ENCODE data around the gene TRAF3IP1. TPM values are rescaled to one million over a fixed set of nuclear protein-coding genes. Genes with fewer than 3 reads are reported as not detected.
"Not testable (repeated sequence)": the region's sequence is repeated elsewhere in the genome, so short reads cannot be mapped to it uniquely, and the experiment has no call there.

Gene TRAF3IP1
- total and polyA plus RNA-seq, 11 donors: 3.8 to 20.3 (median 12.4) TPM

GRCh38 chr2:238404406-238405216 is 84.3 kb downstream of the TRAF3IP1 start:
- peaks cover 0 to 27% (median 15%) of the 10 kb centered on the region in 9 donors for H3K36me3 ChIP-seq
- H3K27ac ChIP-seq: no peak overlapping the region
- H3K27me3 ChIP-seq: no peaks in the 10 kb centered on the region
- H3K9me3 ChIP-seq: no peaks in the 10 kb centered on the region
- no peak overlapping the region for H3K4me3 ChIP-seq
- ATAC-seq: no peak
- TF ChIP-seq POLR2A (IDR thresholded peaks at IDR 0.05): no peak
- TF ChIP-seq, protein P1, sequence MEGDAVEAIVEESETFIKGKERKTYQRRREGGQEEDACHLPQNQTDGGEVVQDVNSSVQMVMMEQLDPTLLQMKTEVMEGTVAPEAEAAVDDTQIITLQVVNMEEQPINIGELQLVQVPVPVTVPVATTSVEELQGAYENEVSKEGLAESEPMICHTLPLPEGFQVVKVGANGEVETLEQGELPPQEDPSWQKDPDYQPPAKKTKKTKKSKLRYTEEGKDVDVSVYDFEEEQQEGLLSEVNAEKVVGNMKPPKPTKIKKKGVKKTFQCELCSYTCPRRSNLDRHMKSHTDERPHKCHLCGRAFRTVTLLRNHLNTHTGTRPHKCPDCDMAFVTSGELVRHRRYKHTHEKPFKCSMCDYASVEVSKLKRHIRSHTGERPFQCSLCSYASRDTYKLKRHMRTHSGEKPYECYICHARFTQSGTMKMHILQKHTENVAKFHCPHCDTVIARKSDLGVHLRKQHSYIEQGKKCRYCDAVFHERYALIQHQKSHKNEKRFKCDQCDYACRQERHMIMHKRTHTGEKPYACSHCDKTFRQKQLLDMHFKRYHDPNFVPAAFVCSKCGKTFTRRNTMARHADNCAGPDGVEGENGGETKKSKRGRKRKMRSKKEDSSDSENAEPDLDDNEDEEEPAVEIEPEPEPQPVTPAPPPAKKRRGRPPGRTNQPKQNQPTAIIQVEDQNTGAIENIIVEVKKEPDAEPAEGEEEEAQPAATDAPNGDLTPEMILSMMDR (IDR thresholded peaks at IDR 0.05): no peak
- no peak for DNase-seq
- no peaks in the 10 kb centered on the region for H3K4me1 ChIP-seq
- 87 to 95% (median 92%) methylated on average over 18 to 19 of the region's 19 CpGs for WGBS, 4 donors
- intact Hi-C loops (cut with DNase I): no loop called here

- 93 to 98% (median 96%) methylated on average over 4 of the region's 4 CpGs for WGBS, 4 donors
- H3K9me3 ChIP-seq; H3K4me1 ChIP-seq; ATAC-seq; intact Hi-C loops (cut with DNase I); H3K4me3 ChIP-seq; H3K27ac ChIP-seq; H3K27me3 ChIP-seq; DNase-seq: not testable (repeated sequence)
- H3K36me3 ChIP-seq: peaks cover 0 to 21% (median 12%) of the 10 kb centered on the region in 9 donors
Observed at GRCh38 chr2:238405217-238405555, 84.9 kb downstream of the TRAF3IP1 start.

- ATAC-seq: no peak
- TF ChIP-seq, protein P1 (IDR thresholded peaks at IDR 0.05): no peak
- no peak for TF ChIP-seq POLR2A (IDR thresholded peaks at IDR 0.05)
- 88 to 96% (median 90%) methylated on average over 12 to 20 of the region's 20 CpGs for WGBS, 4 donors
- DNase-seq: no peak
- H3K27me3 ChIP-seq: no peaks in the 10 kb centered on the region
- H3K4me1 ChIP-seq: no peaks in the 10 kb centered on the region
- no peaks in the 10 kb centered on the region for H3K9me3 ChIP-seq
- intact Hi-C loops (cut with DNase I): no loop called here
- H3K36me3 ChIP-seq: peaks cover 0 to 13% (median 6%) of the 10 kb centered on the region in 9 donors
- no peak overlapping the region for H3K4me3 ChIP-seq
- no peak overlapping the region for H3K27ac ChIP-seq
Observed at GRCh38 chr2:238406221-238406997, 86.1 kb downstream of the TRAF3IP1 start.

- peaks cover 0 to 9% (median under 1%) of the 10 kb centered on the region in 9 donors for H3K36me3 ChIP-seq
- no peaks in the 10 kb centered on the region for H3K27me3 ChIP-seq
- no peak overlapping the region for H3K27ac ChIP-seq
- no peak for DNase-seq
- H3K9me3 ChIP-seq: no peaks in the 10 kb centered on the region
- WGBS, 4 donors: 81 to 92% (median 84%) methylated on average over 8 of the region's 8 CpGs
- H3K4me3 ChIP-seq: no peak overlapping the region
- intact Hi-C loops (cut with DNase I): no loop called here
- no peaks in the 10 kb centered on the region for H3K4me1 ChIP-seq
- TF ChIP-seq, protein P1 (IDR thresholded peaks at IDR 0.05): no peak
- no peak for TF ChIP-seq POLR2A (IDR thresholded peaks at IDR 0.05)
- ATAC-seq: no peak
Observed at GRCh38 chr2:238406998-238407285, 86.6 kb downstream of the TRAF3IP1 start.
